HEK293 (cell line): ENCODE data around the gene ZMYM2.

ENCODE experiments used
- CTCF ChIA-PET: fragments of 350-600 bp; formaldehyde crosslinking; extraction: SDS; loops from one replicate; lab custom pipeline; 2021; ENCODE audit warnings: antibody characterized with exemption; lab: Yijun Ruan, JAX
- POLR2A ChIA-PET: fragments of 300-600 bp; formaldehyde crosslinking; extraction: SDS; loops from one replicate; lab custom pipeline; 2020; ENCODE audit warnings: antibody characterized with exemption, inconsistent platforms; lab: Yijun Ruan, JAX
- H3K27ac ChIP-seq: fragments of 200-500 bp; sonication (Bioruptor generic); 2 replicates; pipeline ENCODE4 v1.5.1; 2014; ENCODE audit warnings: low read depth, low read length, control low read depth, inconsistent platforms; ENCODE audit errors: extremely low read depth
- H3K36me3 ChIP-seq, 2 experiments: fragments of 200-500 bp in 1 of 2; sonication (Bioruptor generic) in 1 of 2; 1 replicate in 1 of 2; 2 replicates in 1 of 2; pipeline ENCODE4 v1.5.1; 2014 to 2017; ENCODE audit warnings: inconsistent platforms in 2 of 2, low read length in 2 of 2; ENCODE audit not compliant: control insufficient read depth in 2 of 2, insufficient read depth in 1 of 2
- H3K4me1 ChIP-seq: fragments of 200-500 bp; sonication (Bioruptor generic); 2 replicates; pipeline ENCODE4 v1.5.1; 2014; ENCODE audit warnings: mild to moderate bottlenecking, low read length, inconsistent platforms; ENCODE audit not compliant: control insufficient read depth, insufficient read depth
- H3K4me3 ChIP-seq: 2 replicates; pipeline ENCODE4 v1.5.1; 2011; ENCODE audit warnings: low read depth, mild to moderate bottlenecking, control low read depth, low read length, moderate library complexity
- H3K9me3 ChIP-seq: fragments of 200-500 bp; sonication (Bioruptor generic); 2 replicates; pipeline ENCODE4 v1.5.1; 2014; ENCODE audit warnings: low read depth, low read length, inconsistent platforms; ENCODE audit not compliant: control insufficient read depth, insufficient read depth
- HOXA7 ChIP-seq: sonication (generic); formaldehyde crosslinking; IDR thresholded peaks from 2 replicates; pipeline ENCODE4 v1.8.1; 2022; ENCODE audit warnings: missing genetic modification reagents, borderline replicate concordance
- INSM2 ChIP-seq: fragments of 450-650 bp; formaldehyde crosslinking; IDR thresholded peaks from 2 replicates; pipeline ENCODE4 v1.5.1; 2016; ENCODE audit warnings: missing biosample characterization, missing genetic modification characterization
- KLF8 ChIP-seq: fragments of 450-650 bp; formaldehyde crosslinking; IDR thresholded peaks from 2 replicates; pipeline ENCODE4 v1.5.1; 2016; ENCODE audit warnings: missing biosample characterization, missing genetic modification characterization
- PBX3 ChIP-seq: sonication (generic); formaldehyde crosslinking; IDR thresholded peaks from 2 replicates; pipeline ENCODE4 v1.8.1; 2022; ENCODE audit warnings: mild to moderate bottlenecking, moderate library complexity, missing genetic modification reagents
- REPIN1 ChIP-seq: fragments of 450-650 bp; formaldehyde crosslinking; IDR thresholded peaks from 2 replicates; pipeline ENCODE4 v1.5.1; 2017; ENCODE audit warnings: missing biosample characterization, missing genetic modification characterization, low read depth
- WT1 ChIP-seq: fragments of 450-650 bp; formaldehyde crosslinking; IDR thresholded peaks from 2 replicates; pipeline ENCODE4 v1.5.1; 2016; ENCODE audit warnings: missing biosample characterization, missing genetic modification characterization
- ZBTB7A ChIP-seq: fragments of 450-650 bp; formaldehyde crosslinking; IDR thresholded peaks from 2 replicates; pipeline ENCODE4 v1.5.1; 2016; ENCODE audit warnings: low read depth, missing biosample characterization, missing genetic modification characterization
- ZFP37 ChIP-seq: fragments of 450-650 bp; formaldehyde crosslinking; IDR thresholded peaks from 2 replicates; pipeline ENCODE4 v1.5.1; 2016; ENCODE audit warnings: missing biosample characterization, missing genetic modification characterization
- ZFP69B ChIP-seq: fragments of 450-650 bp; formaldehyde crosslinking; IDR thresholded peaks from 2 replicates; pipeline ENCODE4 v1.5.1; 2016; ENCODE audit warnings: missing biosample characterization, missing genetic modification characterization
- ZNF114 ChIP-seq: fragments of 450-650 bp; formaldehyde crosslinking; IDR thresholded peaks from 2 replicates; pipeline ENCODE4 v1.5.0; 2017; ENCODE audit warnings: missing biosample characterization, missing genetic modification characterization
- ZNF148 ChIP-seq: fragments of 450-650 bp; formaldehyde crosslinking; IDR thresholded peaks from 2 replicates; pipeline ENCODE4 v1.5.0; 2017; ENCODE audit warnings: missing biosample characterization, missing genetic modification characterization, borderline replicate concordance
- ZNF169 ChIP-seq: fragments of 450-650 bp; formaldehyde crosslinking; IDR thresholded peaks from 2 replicates; pipeline ENCODE4 v1.5.1; 2016; ENCODE audit warnings: missing biosample characterization, missing genetic modification characterization
- ZNF416 ChIP-seq: fragments of 450-650 bp; formaldehyde crosslinking; IDR thresholded peaks from 2 replicates; pipeline ENCODE4 v1.5.1; 2016; ENCODE audit warnings: missing biosample characterization, missing genetic modification characterization
- ZNF548 ChIP-seq: fragments of 450-650 bp; formaldehyde crosslinking; IDR thresholded peaks from 2 replicates; pipeline ENCODE4 v1.5.1; 2016; ENCODE audit warnings: missing biosample characterization, missing genetic modification characterization
- ZNF785 ChIP-seq: fragments of 450-650 bp; formaldehyde crosslinking; IDR thresholded peaks from 2 replicates; pipeline ENCODE4 v1.5.1; 2016; ENCODE audit warnings: missing biosample characterization, missing genetic modification characterization
- TF ChIP-seq, protein P1 (sequence below): fragments of 450-650 bp; formaldehyde crosslinking; IDR thresholded peaks from 2 replicates; pipeline ENCODE4 v1.5.1; 2016; ENCODE audit warnings: missing biosample characterization, missing genetic modification characterization
- TF ChIP-seq, protein P2 (sequence below): fragments of 450-650 bp; formaldehyde crosslinking; IDR thresholded peaks from 2 replicates; pipeline ENCODE4 v1.5.1; 2016; ENCODE audit warnings: missing biosample characterization, missing genetic modification characterization
- TF ChIP-seq, protein P3 (sequence below): fragments of 450-650 bp; formaldehyde crosslinking; IDR thresholded peaks from 2 replicates; pipeline ENCODE4 v1.5.1; 2016; ENCODE audit warnings: missing biosample characterization, missing genetic modification characterization

Gene ZMYM2

GRCh38 chr13:20131057-20131832, 172.7 kb downstream of the ZMYM2 start:
- Histone ChIP-seq H3K27ac (no peak overlapping the region), H3K9me3 (no peaks in the 10 kb centered on the region), H3K36me3 (no peaks in the 10 kb centered on the region), H3K4me1 (no peaks in the 10 kb centered on the region; the same call in 1 of the 2 replicates), H3K4me3 (no peak overlapping the region)
- ChIA-PET CTCF (interaction anchor here (0.7 kb wide), 1 partner anchor 12 kb away, joined by 3 read pairs; no protein-coding TSS in a partner anchor), POLR2A (no interaction called here)
- TF ChIP-seq ZFP69B (no peak), ZFP37 (tag by site-specific recombination) (no peak), ZBTB7A (tag by site-specific recombination) (no peak), ZNF785 (tag by site-specific recombination) (no peak), PBX3 (no peak), WT1 (tag by site-specific recombination) (no peak), KLF8 (tag by site-specific recombination) (no peak), ZNF169 (tag by site-specific recombination) (no peak), HOXA7 (CRISPR knock-in tag) (no peak), ZNF416 (tag by site-specific recombination) (no peak), ZNF548 (no peak), REPIN1 (tag by site-specific recombination) (no peak), ZNF148 (no peak), ZNF114 (no peak), INSM2 (tag by site-specific recombination) (no peak)
- TF ChIP-seq, protein P1, sequence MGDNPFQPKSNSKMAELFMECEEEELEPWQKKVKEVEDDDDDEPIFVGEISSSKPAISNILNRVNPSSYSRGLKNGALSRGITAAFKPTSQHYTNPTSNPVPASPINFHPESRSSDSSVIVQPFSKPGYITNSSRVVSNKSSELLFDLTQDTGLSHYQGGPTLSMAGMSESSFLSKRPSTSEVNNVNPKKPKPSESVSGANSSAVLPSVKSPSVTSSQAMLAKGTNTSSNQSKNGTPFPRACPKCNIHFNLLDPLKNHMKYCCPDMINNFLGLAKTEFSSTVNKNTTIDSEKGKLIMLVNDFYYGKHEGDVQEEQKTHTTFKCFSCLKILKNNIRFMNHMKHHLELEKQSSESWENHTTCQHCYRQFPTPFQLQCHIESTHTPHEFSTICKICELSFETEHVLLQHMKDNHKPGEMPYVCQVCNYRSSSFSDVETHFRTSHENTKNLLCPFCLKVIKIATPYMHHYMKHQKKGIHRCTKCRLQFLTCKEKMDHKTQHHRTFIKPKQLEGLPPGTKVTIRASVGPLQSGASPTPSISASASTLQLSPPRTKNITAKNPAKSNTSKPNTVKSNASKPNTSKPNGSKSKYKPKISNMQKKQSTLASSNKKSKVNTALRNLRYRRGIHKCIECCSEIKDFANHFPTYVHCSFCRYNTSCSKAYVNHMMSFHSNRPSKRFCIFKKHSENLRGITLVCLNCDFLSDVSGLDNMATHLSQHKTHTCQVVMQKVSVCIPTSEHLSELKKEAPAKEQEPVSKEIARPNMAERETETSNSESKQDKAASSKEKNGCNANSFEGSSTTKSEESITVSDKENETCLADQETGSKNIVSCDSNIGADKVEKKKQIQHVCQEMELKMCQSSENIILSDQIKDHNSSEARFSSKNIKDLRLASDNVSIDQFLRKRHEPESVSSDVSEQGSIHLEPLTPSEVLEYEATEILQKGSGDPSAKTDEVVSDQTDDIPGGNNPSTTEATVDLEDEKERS, result no peak
- TF ChIP-seq, protein P2, sequence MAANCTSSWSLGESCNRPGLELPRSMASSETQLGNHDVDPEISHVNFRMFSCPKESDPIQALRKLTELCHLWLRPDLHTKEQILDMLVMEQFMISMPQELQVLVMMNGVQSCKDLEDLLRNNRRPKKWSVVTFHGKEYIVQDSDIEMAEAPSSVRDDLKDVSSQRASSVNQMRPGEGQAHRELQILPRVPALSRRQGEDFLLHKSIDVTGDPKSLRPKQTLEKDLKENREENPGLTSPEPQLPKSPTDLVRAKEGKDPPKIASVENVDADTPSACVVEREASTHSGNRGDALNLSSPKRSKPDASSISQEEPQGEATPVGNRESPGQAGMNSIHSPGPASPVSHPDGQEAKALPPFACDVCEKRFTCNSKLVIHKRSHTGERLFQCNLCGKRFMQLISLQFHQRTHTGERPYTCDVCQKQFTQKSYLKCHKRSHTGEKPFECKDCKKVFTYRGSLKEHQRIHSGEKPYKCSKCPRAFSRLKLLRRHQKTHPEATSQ, result no peak
- TF ChIP-seq, protein P3, sequence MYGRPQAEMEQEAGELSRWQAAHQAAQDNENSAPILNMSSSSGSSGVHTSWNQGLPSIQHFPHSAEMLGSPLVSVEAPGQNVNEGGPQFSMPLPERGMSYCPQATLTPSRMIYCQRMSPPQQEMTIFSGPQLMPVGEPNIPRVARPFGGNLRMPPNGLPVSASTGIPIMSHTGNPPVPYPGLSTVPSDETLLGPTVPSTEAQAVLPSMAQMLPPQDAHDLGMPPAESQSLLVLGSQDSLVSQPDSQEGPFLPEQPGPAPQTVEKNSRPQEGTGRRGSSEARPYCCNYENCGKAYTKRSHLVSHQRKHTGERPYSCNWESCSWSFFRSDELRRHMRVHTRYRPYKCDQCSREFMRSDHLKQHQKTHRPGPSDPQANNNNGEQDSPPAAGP (tag by site-specific recombination), result no peak
